ENCODE measurements around the gene TEX53.

- TF ChIP-seq POLR2AphosphoS5 (IDR thresholded peaks at IDR 0.05; ENCODE audit: low read depth, low read length), result no peak
- TF ChIP-seq, protein P1, sequence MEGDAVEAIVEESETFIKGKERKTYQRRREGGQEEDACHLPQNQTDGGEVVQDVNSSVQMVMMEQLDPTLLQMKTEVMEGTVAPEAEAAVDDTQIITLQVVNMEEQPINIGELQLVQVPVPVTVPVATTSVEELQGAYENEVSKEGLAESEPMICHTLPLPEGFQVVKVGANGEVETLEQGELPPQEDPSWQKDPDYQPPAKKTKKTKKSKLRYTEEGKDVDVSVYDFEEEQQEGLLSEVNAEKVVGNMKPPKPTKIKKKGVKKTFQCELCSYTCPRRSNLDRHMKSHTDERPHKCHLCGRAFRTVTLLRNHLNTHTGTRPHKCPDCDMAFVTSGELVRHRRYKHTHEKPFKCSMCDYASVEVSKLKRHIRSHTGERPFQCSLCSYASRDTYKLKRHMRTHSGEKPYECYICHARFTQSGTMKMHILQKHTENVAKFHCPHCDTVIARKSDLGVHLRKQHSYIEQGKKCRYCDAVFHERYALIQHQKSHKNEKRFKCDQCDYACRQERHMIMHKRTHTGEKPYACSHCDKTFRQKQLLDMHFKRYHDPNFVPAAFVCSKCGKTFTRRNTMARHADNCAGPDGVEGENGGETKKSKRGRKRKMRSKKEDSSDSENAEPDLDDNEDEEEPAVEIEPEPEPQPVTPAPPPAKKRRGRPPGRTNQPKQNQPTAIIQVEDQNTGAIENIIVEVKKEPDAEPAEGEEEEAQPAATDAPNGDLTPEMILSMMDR (IDR thresholded peaks at IDR 0.05), result no peak
- TF ChIP-seq EP300 (IDR thresholded peaks at IDR 0.05; ENCODE audit: borderline replicate concordance in 1 of 2, low read depth in 1 of 2, low read length in 1 of 2), result no peak
- TF ChIP-seq TAF1 (IDR thresholded peaks at IDR 0.05; ENCODE audit: borderline replicate concordance, low read depth, low read length), result no peak
- TF ChIP-seq NFIC (IDR thresholded peaks at IDR 0.05; ENCODE audit: borderline replicate concordance), result no peak
- TF ChIP-seq EZH2phosphoT487 (IDR thresholded peaks at IDR 0.05; ENCODE audit: borderline replicate concordance, low read depth), result no peak
- TF ChIP-seq, protein P2, sequence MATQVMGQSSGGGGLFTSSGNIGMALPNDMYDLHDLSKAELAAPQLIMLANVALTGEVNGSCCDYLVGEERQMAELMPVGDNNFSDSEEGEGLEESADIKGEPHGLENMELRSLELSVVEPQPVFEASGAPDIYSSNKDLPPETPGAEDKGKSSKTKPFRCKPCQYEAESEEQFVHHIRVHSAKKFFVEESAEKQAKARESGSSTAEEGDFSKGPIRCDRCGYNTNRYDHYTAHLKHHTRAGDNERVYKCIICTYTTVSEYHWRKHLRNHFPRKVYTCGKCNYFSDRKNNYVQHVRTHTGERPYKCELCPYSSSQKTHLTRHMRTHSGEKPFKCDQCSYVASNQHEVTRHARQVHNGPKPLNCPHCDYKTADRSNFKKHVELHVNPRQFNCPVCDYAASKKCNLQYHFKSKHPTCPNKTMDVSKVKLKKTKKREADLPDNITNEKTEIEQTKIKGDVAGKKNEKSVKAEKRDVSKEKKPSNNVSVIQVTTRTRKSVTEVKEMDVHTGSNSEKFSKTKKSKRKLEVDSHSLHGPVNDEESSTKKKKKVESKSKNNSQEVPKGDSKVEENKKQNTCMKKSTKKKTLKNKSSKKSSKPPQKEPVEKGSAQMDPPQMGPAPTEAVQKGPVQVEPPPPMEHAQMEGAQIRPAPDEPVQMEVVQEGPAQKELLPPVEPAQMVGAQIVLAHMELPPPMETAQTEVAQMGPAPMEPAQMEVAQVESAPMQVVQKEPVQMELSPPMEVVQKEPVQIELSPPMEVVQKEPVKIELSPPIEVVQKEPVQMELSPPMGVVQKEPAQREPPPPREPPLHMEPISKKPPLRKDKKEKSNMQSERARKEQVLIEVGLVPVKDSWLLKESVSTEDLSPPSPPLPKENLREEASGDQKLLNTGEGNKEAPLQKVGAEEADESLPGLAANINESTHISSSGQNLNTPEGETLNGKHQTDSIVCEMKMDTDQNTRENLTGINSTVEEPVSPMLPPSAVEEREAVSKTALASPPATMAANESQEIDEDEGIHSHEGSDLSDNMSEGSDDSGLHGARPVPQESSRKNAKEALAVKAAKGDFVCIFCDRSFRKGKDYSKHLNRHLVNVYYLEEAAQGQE (IDR thresholded peaks at IDR 0.05; ENCODE audit: low read depth, low read length), result no peak
- no peak for TF ChIP-seq YY1 (IDR thresholded peaks at IDR 0.05; ENCODE audit: low read depth)
Observed at GRCh38 chr9:114664181-114664580, 6.6 kb upstream of the TEX53 start.
